ENCODE data around the gene NEURL1B.

The NEURL1B gene

DNA sequence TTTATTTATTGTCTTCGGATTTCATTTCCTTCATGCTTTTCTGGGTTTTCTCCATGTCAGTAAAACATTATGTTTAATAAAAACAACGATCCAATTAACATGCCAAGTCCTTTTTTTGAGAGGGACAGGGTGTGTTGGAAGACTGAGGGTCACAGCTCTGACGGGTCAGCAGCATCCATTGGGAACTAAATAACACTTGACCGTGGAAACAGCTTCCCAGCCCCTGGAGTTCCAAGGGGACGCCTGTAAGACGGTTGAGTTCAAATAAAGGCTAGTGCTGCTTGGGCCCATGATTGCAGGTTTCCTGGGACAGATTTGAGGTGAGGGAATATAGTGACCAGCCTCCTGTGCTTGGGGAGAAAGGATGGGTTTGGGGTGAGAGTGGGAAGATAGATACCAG lies 30.4 kb upstream of the NEURL1B start:
- DNase-seq = no peak

DNA sequence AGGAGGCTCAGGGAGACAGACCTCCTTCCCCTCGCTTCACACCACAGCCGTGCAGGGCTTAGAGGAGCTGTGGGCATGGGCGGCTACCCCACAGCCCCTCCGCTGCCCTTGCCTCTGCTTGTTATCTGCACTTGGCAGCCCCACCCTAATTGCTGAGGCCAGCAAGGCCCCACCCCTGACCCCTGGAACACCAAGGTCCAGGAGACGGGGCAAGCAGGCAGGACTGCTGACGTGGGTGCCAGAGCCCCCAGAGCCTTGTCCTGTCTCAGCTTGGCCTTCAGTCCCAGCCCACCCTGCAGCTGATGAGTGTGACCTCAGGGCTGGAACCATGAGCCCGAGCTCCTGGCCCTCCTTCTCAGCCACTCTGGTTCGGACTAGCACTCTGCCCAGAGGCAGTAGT lies 29.1 kb upstream of the NEURL1B start:
- DNase-seq = no peak

- DNase-seq = no peak
These were observed 28.3 kb upstream of the NEURL1B start for GRCh38 chr5:172612771-172613170.

- no peak for DNase-seq
These were observed 24.9 kb upstream of the NEURL1B start for GRCh38 chr5:172616136-172616535.

DNA sequence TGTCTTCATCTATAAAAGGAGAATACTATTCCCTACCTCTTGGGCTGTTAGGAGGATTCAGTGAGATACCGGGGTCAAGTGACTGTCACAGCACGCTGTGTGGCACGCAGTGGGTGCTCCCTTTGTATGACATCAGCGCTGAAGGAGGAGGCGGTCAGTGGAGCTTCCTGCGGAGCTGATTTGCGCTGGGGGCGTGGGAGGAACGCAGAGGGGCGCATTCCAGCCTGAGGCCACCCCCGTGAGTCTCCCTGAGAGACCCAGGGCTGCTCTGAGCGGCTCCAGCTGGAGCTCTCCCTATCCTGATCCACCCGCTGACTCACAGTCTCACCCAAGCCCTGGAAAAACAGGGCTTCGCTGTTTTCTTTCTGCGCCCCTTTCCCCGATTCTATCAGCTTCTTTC lies 24.3 kb upstream of the NEURL1B start:
- DNase-seq = no peak

- DNase-seq = no peak
These were observed 23.2 kb upstream of the NEURL1B start for GRCh38 chr5:172617817-172618216.

DNA sequence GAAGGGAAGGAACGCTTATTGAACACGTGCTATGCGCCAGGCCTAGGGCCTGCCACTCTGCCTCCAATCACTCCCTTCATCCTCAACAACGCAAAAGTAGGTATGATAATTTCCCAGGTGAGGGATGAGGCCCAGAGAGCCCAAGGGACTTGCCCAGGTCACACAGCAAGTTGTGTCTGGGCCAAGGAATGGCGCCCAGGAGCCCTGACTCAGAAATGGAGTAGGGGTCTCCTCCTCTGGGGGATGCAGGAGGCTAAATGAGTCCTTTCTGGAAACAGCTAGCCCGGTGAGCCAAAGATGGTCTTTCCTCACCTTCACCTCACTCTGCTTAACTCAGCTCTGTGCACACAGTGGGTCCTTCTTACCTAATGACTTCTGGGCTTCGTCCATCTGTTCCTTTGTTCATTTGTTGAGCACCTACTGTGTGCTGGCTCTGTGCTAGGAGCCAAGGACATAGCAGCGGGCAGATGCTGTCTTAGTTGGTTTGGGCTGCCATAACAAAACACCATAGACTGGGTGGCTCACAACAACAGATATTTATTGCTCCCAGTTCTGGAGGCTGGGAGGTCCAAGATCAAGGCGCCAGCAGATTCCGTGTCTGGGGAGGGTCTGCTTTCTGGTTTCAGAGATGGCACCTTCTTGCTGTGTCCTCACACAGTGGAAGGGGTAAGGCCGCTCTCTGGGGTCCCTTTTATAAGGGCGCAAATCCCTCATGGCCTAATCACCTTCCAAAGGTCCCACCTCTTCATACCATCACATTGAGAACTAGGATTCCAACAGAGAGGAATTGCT lies 22.3 kb upstream of the NEURL1B start:
- no peak for DNase-seq

DNA sequence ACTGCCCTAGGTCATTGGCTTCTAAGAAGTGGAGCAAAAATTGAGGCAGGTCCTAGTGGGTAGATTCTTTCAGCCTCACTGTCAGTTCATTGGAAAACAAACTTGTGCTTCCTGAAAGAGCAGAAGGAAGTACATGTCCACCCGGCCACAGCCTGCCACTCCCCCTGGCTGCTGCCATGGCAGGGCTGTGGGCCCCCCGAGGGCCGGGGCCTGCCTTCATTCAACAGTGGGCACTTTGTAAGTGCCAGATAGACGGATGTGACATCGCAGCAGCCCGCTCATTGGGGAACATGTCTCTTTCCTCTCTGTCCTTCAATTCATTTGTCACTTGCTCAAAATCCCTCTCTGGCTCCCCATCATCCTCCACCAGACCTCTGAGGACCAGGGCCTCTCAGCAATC lies 20.6 kb upstream of the NEURL1B start:
- no peak for DNase-seq

DNA sequence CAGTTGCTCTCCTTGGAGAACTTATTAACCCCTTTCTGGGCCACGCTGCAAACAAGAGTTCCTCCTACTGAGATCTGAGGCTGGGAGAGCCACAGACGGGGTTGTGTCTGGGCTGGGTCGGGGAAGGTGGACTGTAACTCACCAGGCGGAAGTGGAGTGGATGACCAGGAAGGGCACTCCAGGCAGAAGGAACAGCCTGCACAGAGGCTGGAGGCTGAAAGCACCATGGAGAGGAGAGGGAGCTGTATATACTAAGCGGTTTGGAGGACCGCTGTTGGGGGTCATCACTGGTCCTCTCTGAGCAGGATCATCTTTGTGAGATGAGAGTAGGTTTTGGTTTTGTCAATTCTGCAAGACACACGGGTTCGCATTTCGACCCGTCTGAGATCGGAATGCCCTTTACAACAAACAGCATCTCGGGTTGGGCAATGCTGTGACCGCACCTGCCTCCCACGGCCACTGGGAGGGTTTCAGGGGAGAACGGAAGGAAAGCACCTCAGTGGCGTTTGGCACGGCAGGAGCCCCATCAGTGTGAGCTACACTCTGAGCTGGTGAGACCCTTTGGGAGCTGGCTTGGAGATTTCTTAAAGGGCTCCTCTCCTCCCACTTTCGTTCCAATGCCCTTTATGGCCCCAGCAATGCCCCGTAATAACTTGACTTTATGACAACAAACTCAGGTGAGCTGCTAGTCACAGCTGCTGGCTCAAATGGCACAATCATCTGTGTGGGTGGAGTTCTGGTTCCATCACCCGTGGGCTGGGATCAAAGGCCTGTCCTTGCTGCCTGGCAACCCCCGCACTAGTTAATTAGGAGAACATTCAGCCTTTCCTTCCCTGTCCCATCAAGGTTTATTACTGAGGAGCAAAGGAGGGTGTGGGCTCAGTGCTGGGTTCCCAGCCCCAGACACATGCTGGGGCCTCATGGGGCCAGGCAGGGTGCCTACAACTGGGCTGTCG lies 18.7 kb upstream of the NEURL1B start:
- no peak for DNase-seq

GRCh38 chr5:172623313-172623980 lies 17.6 kb upstream of the NEURL1B start:
- no peak for DNase-seq

DNA sequence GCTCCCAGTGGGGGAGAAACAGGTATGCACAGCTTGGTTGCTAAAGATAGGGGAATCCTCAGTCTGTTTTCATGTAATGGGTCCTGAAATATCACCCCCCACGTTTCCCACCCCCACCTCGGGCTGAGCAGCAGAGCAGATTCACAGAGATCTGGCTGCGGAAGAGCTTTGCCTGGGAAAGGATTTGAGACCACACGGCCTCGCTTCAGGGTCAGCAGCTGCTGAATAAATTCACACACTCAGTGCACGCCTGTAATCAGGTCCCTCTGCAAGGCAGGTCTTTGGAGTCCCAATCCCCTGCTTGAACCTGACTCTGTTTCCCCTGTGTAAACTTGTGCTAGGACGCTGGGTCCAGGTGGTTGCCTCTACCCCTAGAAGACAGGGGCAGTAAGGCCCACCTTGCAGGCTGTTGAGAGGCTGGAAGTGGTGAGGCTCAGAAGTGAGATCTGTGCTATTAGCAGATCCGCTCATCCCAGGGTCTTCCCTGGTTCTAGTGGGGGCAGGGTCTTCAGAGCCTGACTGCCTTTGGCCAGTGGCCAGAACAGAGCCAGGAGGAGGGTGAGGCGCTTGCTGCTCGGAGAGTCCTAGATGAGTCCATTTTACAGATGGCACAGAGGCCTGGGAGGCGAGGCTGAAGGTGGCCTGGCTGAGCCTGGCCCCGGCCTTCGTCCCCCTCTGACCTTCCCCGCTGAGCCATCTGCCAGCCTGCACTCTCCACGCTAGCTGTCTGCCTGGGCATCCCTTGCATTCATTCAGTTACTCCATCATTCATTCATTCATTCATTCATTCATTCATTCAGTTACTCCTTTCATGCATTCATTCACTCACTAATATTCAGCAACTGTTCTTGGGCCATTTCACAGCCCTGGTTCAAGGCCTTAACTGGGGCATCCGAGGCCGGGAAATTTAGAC lies 16.7 kb upstream of the NEURL1B start:
- DNase-seq = no peak

DNA sequence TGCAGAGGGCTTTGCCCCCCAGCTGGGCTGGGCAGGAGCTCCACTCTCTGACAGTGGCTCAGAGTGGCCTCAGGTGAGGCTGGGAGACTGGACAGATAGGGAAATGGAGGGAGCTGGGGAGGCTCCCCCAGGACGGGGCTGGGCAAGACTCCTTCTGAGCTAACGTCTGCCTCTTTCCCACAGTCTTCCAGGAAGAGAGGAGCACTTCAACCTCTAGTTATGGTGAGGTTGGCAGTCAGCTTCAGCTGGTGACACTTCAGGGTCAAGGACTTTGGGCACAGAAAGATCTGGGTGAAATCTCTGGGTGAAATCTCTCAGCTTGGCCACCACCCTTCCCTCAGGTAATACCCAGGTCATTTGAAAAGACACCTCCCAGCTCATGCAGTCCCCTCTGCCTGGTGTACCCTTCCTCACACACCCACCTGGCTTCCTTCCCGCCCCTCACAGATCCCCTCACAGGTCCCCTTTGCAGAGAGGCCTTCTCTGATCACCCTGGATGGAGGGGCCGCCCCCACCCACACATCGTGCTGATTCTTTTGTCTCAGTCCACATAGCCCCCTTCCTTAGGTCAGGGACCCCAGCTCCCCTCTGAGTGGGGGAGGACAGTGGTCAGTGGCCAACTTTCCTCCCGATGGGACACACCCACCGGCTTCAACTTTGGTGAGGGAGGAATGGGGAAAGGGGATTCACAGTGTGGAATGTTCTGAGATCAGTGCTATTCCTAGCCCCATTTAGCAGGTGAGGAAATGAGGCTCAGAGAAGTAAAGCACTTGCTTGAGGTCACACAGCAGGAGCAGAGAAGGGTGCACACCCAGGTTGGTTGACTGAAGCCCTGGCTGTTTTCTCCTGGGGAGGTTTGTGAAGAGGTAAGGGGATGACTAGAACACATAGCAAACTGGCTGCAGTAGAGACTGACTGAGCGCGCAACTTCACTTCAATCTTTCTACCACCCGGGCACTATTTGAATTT lies 15.8 kb upstream of the NEURL1B start:
- no peak for DNase-seq

DNA sequence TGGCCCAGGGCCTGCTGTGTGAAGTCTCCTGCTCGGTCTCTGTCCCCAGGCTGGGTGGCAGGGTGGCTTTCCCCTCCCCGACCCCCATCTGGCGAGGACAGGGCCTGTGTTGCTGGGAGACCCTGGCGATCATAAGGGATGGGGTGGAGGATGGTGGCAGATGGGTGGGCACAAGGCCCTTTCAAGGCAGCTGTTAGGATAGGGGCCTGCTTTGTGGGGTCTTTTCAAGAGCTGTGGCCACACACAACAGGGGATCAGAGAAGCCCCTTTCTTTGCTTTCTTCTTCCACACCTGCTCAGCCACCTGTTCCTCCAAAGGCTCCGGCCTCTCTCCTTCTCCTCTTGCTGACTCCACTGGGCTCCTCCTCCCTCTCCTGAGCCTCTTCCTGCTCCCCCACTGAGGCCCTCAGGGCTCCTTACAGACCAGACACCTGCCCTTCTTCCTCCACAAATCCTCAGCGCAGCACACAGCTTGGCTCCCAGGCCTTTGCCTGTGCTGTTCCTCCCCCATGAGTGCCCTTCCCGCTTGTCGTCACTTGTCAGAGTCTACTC lies 15.0 kb upstream of the NEURL1B start:
- no peak for DNase-seq

- no peak for DNase-seq
These were observed 11.0 kb upstream of the NEURL1B start for GRCh38 chr5:172630082-172630481.

DNA sequence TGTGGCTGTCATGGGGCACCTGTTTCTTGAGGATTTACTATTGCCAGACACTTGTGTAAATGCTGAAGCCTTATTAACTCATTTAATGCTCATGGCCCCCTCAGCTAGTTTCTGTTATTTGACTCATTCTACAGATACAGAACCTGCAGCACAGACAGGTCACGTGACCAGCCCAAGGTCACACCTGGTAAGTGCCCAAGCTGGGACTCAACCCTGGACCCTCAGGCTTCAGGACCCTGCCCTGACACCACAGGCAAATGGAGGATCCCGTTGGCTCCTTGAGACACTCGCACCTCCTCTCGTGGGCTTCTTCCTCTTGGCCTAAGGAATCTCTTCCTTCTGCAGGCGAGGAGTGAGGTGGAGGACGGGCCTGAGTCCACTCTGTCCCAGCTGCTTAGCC lies 10.6 kb upstream of the NEURL1B start:
- DNase-seq = no peak

DNA sequence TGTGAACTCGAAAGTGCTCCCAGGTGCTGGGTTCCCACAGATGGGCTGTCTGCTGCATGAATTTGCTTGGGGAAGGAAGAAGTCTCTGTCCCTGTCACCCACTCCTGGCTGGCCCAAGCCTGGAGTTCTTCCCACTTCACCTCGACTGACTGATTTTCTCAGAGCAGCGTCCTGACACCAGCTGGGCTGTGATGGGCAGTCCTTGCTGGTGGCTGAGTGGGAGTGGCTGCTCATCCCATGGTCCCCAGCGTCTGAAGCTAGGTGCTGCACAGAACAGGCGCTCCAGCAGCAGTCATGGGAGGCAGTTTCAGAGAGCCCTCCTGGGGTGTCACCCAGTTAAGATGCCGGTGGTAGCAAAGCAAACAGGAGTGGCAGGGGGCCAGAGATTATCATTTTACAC lies 10.1 kb upstream of the NEURL1B start:
- no peak for DNase-seq

DNA sequence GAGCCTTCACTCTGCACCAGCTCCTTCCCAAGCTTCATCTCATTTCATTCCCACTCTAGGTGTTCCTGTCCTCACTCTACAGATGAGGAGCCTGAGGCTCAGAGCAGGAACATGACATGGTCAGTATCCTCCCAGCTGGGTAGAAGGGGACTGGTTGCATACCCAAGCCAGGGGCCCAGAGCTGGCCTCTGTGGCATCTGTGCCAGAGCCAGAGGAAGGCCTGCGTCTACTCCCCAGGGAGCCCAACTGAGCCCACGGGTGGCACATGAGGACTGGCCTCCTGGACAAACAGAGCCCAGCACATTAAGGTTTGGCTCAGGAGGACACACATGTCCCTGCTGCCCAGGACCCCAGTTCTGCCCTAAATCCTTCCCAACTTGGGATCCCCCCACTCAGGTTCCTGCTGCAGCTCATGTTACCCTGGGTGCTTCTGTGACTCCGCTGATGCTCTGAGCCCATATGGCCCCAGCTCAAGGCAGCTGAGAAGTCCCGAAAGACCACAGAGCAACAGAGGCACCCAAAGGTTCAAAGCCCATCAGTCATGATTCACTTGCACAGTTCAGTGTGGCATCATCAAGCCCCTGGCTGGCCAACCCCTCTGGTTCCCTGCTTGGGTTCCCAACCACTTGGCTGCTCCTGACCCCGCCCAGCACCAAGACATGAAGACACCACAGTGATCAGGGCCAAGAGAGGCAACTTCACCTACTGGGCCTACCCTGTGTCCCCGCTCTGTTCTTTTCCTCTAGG lies 8.5 kb upstream of the NEURL1B start:
- no peak for DNase-seq

DNA sequence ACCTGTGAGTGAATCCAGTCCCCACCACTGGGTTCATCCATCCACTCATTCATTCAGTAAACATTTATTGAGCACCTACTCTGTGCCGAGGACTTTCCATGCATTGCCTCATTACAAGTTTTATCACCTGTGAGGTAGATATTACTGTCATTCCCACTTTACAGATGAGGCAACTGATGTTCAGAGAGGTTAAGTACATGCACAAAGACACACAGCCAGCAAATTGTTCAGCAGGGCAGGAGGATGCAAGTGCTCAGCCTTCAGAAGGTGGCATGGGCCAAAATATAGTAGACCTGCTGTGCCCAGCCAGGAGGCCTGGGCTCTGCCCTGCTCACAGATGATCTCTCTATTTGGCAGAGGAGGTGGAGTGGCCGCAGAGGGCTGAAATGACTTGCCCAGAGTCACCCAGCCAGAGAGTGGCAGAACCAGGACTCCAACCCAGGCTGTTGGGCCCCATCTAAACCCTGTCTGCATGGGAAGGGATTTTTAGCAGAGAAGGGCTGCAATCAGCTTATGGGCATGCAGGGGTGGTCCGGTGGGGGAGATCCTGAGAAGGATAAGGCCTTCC lies 7.6 kb upstream of the NEURL1B start:
- no peak for DNase-seq

GRCh38 chr5:172634106-172634899 lies 6.8 kb upstream of the NEURL1B start:
- no peak for DNase-seq

Measured in stimulated activated naive CD4-positive, alpha-beta T cell (primary cell).